HCT116 (cell line): Measurements from ENCODE around the gene FOXN3. TPM values are rescaled to one million over a fixed set of nuclear protein-coding genes. Genes with fewer than 3 reads are reported as not detected.

Experiments used
- ATAC-seq: fragments of 200-7000 bp; cut with Tn5 transposase; 2 replicates; pipeline ENCODE4 v1.9.1; 2020; ENCODE audit warnings: mild to moderate bottlenecking, moderate library complexity
- BruUV-seq: library from RNA; stranded (reverse); fragments of 400-500 nt; replicated peaks from 2 replicates; lab custom pipeline; 2021; lab: Mats Ljungman, UMichigan
- CTCF ChIA-PET: fragments of 300-600 bp; sonication (Branson Sonifier 250); formaldehyde crosslinking; loops from one replicate; lab custom pipeline; 2021; ENCODE audit warnings: antibody characterized with exemption; lab: Charles Lee
- POLR2A ChIA-PET: fragments of 300-600, 350-600 bp; sonication (Branson Sonifier 250); formaldehyde crosslinking; loops from one replicate; lab custom pipeline; 2021; ENCODE audit warnings: antibody characterized with exemption; lab: Charles Lee
- RAD21 ChIA-PET, 2 experiments: fragments of 300-600 bp; sonication (Branson Sonifier 250); formaldehyde crosslinking; loops; one replicate each; lab custom pipeline; 2023; ENCODE audit warnings: low total read pairs in 2 of 2; ENCODE audit not compliant: uncharacterized antibody in 2 of 2, unreplicated experiment in 2 of 2, low non-redundant PET in 1 of 2; lab: Charles Lee
- DNase-seq: peaks from one replicate; pipeline ENCODE4 v3.0.0-alpha.2; 2010; ENCODE audit warnings: low read depth, low spot score
- H2AFZ ChIP-seq: fragments of 200-600 bp; shearing (Covaris generic), sonication (generic); 2 replicates; pipeline ENCODE4 v1.6.1; 2017; ENCODE audit warnings: low read depth, mixed run types, mixed read lengths, antibody characterized with exemption, low read length; ENCODE audit not compliant: poor library complexity, severe bottlenecking
- H3K27ac ChIP-seq: 2 replicates; pipeline ENCODE4 v1.5.1; 2012; ENCODE audit warnings: low read depth, low read length
- H3K27me3 ChIP-seq: fragments of 200-600 bp; sonication (generic); 2 replicates; pipeline ENCODE4 v1.6.1; 2016; ENCODE audit warnings: mixed run types, low read length, mixed read lengths; ENCODE audit not compliant: insufficient read depth
- H3K36me3 ChIP-seq, 2 experiments: fragments of 200-500 bp in 1 of 2; fragments of 200-600 bp in 1 of 2; sonication (Bioruptor generic) in 1 of 2; sonication (generic) in 1 of 2; 2 replicates each; pipeline versions ENCODE4 v1.5.1 to v1.6.1; 2014 to 2016; ENCODE audit warnings: low read length in 2 of 2, inconsistent platforms in 1 of 2, mixed read lengths in 1 of 2, mixed run types in 1 of 2; ENCODE audit not compliant: insufficient read depth in 2 of 2, control insufficient read depth in 1 of 2
- H3K4me1 ChIP-seq, 2 experiments: fragments of 200-600 bp in 1 of 2; sonication (generic) in 1 of 2; 2 replicates each; pipeline versions ENCODE4 v1.5.1 to v1.6.1; 2012 to 2017; ENCODE audit warnings: low read length in 2 of 2, inconsistent platforms in 1 of 2, mild to moderate bottlenecking in 1 of 2, mixed read lengths in 1 of 2, mixed run types in 1 of 2, moderate library complexity in 1 of 2; ENCODE audit not compliant: insufficient read depth in 2 of 2, control insufficient read depth in 1 of 2
- H3K4me2 ChIP-seq: fragments of 200-600 bp; sonication (generic); 2 replicates; pipeline ENCODE4 v1.6.1; 2017; ENCODE audit warnings: mixed run types, low read length, mixed read lengths
- H3K4me3 ChIP-seq, 2 experiments: fragments of 200-600 bp in 1 of 2; sonication (generic) in 1 of 2; replicated peaks in 1 of 2; 2 replicates each; pipeline ENCODE4 v1.5.1; 2011 to 2016; ENCODE audit warnings: low read length in 2 of 2, control low read depth in 1 of 2, low read depth in 1 of 2, mild to moderate bottlenecking in 1 of 2, mixed read lengths in 1 of 2, mixed run types in 1 of 2
- H3K79me2 ChIP-seq: fragments of 200-600 bp; sonication (generic); 2 replicates; pipeline ENCODE4 v1.6.1; 2017; ENCODE audit warnings: mild to moderate bottlenecking, mixed run types, low read length, moderate library complexity, mixed read lengths; ENCODE audit not compliant: insufficient read depth
- H3K9ac ChIP-seq: fragments of 200-600 bp; sonication (generic); 2 replicates; pipeline ENCODE4 v1.6.1; 2016; ENCODE audit warnings: low read length, mixed read lengths
- H3K9me2 ChIP-seq: fragments of 200-600 bp; sonication (generic), shearing (Covaris generic); 2 replicates; pipeline ENCODE4 v1.6.1; 2017; ENCODE audit warnings: mixed run types, mild to moderate bottlenecking, moderate library complexity; ENCODE audit not compliant: insufficient read depth
- H3K9me3 ChIP-seq, 2 experiments: fragments of 200-500 bp in 1 of 2; fragments of 200-600 bp in 1 of 2; sonication (Bioruptor generic) in 1 of 2; sonication (generic) in 1 of 2; 2 replicates each; pipeline ENCODE4 v1.6.1; 2014 to 2017; ENCODE audit warnings: low read length in 2 of 2, mixed read lengths in 2 of 2, inconsistent platforms in 1 of 2, low read depth in 1 of 2, mild to moderate bottlenecking in 1 of 2, mixed run types in 1 of 2, moderate library complexity in 1 of 2; ENCODE audit not compliant: control insufficient read depth in 1 of 2, insufficient read depth in 1 of 2
- H4K20me1 ChIP-seq: fragments of 200-600 bp; sonication (generic), shearing (Covaris generic); 2 replicates; pipeline ENCODE4 v1.6.1; 2017; ENCODE audit warnings: mixed run types, mild to moderate bottlenecking, moderate library complexity; ENCODE audit not compliant: insufficient read depth
- CBX3 ChIP-seq: IDR thresholded peaks from 2 replicates; pipeline ENCODE4 v1.6.1; 2012; ENCODE audit warnings: low read depth
- CEBPB ChIP-seq: IDR thresholded peaks from 2 replicates; pipeline ENCODE4 v1.6.1; 2012; ENCODE audit warnings: low read depth
- EGR1 ChIP-seq: IDR thresholded peaks from 2 replicates; pipeline ENCODE4 v1.6.1; 2012; ENCODE audit warnings: low read depth
- ELF1 ChIP-seq: IDR thresholded peaks from 2 replicates; pipeline ENCODE4 v1.6.1; 2012; ENCODE audit warnings: low read depth, borderline replicate concordance
- EZH2 ChIP-seq: fragments of 200-600 bp; sonication (generic); IDR thresholded peaks from 2 replicates; pipeline ENCODE4 v1.6.1; 2017; ENCODE audit warnings: antibody characterized with exemption, mixed run types
- FOSL1 ChIP-seq: IDR thresholded peaks from 2 replicates; pipeline ENCODE4 v1.6.1; 2012; ENCODE audit warnings: low read depth
- POLR2A ChIP-seq: IDR thresholded peaks from 2 replicates; pipeline ENCODE4 v1.7.0; 2011; ENCODE audit warnings: borderline replicate concordance; ENCODE audit not compliant: insufficient read depth, insufficient read length; ENCODE audit errors: extremely low read depth
- SIN3A ChIP-seq: IDR thresholded peaks from 2 replicates; pipeline ENCODE4 v1.6.1; 2012; ENCODE audit warnings: low read depth
- SRF ChIP-seq: IDR thresholded peaks from 2 replicates; pipeline ENCODE4 v1.6.1; 2012; ENCODE audit warnings: low read depth
- YY1 ChIP-seq: IDR thresholded peaks from 2 replicates; pipeline ENCODE4 v1.6.1; 2011; ENCODE audit warnings: low read length, low read depth, moderate library complexity, mild to moderate bottlenecking; ENCODE audit not compliant: insufficient replicate concordance; ENCODE audit errors: extremely low read depth
- intact Hi-C: fragments of 100-400 bp; cut with micrococcal nuclease; formaldehyde crosslinking; loops from 2 replicates; pipeline ENCODE4 v1.10.0; 2022
- total RNA-seq: library from RNA; stranded (reverse); gene quantifications from one replicate; pipeline ENCODE4 v1.2.1, GENCODE V29; 2021; ENCODE audit not compliant: unreplicated experiment
- TF ChIP-seq, protein P1 (sequence below): IDR thresholded peaks from 2 replicates; pipeline ENCODE4 v1.6.1; 2011; ENCODE audit warnings: mild to moderate bottlenecking, low read length, moderate library complexity; ENCODE audit not compliant: insufficient replicate concordance; ENCODE audit errors: extremely low read depth
- TF ChIP-seq, protein P2 (sequence below): IDR thresholded peaks from 2 replicates; pipeline ENCODE4 v1.6.1; 2012
- TF ChIP-seq, protein P3 (sequence below), 3 experiments: fragments of 200-600 bp in 1 of 3; sonication (generic) in 1 of 3; IDR thresholded peaks in 2 of 3; conservative IDR thresholded peaks in 1 of 3; 2 replicates each; pipeline ENCODE4 v1.5.1; 2012 to 2017; ENCODE audit warnings: low read depth in 2 of 3, low read length in 2 of 3, antibody characterized with exemption in 1 of 3, borderline replicate concordance in 1 of 3, control low read depth in 1 of 3, mild to moderate bottlenecking in 1 of 3, mixed read lengths in 1 of 3, mixed run types in 1 of 3, moderate library complexity in 1 of 3; ENCODE audit not compliant: insufficient read depth in 1 of 3

FOXN3 gene
- total RNA-seq, 1 experiment from 2014 or later = 20.0 TPM

DNA sequence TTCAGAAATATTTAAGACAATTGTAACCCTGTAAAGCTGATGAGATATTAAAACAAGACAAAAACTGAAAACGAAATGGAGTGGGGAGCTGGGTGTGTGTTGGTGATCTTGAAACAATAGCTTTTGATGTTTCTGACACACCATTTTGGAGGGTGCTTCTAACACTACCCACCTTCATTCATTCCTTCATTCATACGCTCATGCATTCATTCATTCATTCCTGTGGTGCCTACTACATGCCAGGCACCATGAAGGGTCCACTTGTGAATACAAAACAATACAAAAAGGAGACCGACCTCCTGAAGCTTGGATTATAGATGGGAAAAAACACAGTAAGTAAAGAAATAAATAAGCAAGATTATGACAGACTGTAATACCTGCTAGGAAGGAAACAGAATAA is 60.5 kb downstream of the FOXN3 start:
- Histone ChIP-seq H2AFZ (no peak overlapping the region), H3K9ac (no peak overlapping the region), H3K79me2 (no peaks in the 10 kb centered on the region), H4K20me1 (no peaks in the 10 kb centered on the region), H3K9me2 (no peaks in the 10 kb centered on the region), H3K4me3 (no peak overlapping the region), H3K27ac (no peak overlapping the region), H3K27me3 (no peaks in the 10 kb centered on the region), H3K4me2 (no peak overlapping the region), H3K36me3 (no peaks in the 10 kb centered on the region), H3K4me1 (no peaks in the 10 kb centered on the region), H3K9me3 (no peaks in the 10 kb centered on the region)
- intact Hi-C loops = no loop called here
- BruUV-seq = no TSS peak
- DNase-seq (no peak), ATAC-seq (no peak)
- ChIA-PET RAD21 (no interaction called here), POLR2A (no interaction called here), CTCF (no interaction called here)
- no peak for TF ChIP-seq FOSL1
- TF ChIP-seq YY1 = no peak
- no peak for TF ChIP-seq EGR1
- TF ChIP-seq, protein P1, sequence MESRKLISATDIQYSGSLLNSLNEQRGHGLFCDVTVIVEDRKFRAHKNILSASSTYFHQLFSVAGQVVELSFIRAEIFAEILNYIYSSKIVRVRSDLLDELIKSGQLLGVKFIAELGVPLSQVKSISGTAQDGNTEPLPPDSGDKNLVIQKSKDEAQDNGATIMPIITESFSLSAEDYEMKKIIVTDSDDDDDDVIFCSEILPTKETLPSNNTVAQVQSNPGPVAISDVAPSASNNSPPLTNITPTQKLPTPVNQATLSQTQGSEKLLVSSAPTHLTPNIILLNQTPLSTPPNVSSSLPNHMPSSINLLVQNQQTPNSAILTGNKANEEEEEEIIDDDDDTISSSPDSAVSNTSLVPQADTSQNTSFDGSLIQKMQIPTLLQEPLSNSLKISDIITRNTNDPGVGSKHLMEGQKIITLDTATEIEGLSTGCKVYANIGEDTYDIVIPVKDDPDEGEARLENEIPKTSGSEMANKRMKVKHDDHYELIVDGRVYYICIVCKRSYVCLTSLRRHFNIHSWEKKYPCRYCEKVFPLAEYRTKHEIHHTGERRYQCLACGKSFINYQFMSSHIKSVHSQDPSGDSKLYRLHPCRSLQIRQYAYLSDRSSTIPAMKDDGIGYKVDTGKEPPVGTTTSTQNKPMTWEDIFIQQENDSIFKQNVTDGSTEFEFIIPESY = no peak
- TF ChIP-seq, protein P2, sequence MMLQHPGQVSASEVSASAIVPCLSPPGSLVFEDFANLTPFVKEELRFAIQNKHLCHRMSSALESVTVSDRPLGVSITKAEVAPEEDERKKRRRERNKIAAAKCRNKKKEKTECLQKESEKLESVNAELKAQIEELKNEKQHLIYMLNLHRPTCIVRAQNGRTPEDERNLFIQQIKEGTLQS = no peak
- no peak for TF ChIP-seq CEBPB
- no peak for TF ChIP-seq SIN3A
- TF ChIP-seq CBX3 = no peak
- TF ChIP-seq, protein P3, sequence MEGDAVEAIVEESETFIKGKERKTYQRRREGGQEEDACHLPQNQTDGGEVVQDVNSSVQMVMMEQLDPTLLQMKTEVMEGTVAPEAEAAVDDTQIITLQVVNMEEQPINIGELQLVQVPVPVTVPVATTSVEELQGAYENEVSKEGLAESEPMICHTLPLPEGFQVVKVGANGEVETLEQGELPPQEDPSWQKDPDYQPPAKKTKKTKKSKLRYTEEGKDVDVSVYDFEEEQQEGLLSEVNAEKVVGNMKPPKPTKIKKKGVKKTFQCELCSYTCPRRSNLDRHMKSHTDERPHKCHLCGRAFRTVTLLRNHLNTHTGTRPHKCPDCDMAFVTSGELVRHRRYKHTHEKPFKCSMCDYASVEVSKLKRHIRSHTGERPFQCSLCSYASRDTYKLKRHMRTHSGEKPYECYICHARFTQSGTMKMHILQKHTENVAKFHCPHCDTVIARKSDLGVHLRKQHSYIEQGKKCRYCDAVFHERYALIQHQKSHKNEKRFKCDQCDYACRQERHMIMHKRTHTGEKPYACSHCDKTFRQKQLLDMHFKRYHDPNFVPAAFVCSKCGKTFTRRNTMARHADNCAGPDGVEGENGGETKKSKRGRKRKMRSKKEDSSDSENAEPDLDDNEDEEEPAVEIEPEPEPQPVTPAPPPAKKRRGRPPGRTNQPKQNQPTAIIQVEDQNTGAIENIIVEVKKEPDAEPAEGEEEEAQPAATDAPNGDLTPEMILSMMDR (IDR thresholded peaks at IDR 0.05 in 2 of 3, conservative IDR thresholded peaks at IDR 0.05 in 1 of 3; ENCODE audit: borderline replicate concordance in 1 of 3, insufficient read depth in 1 of 3, low read depth in 2 of 3, low read length in 2 of 3) = no peak
- no peak for TF ChIP-seq EZH2
- no peak for TF ChIP-seq SRF
- no peak for TF ChIP-seq POLR2A
- no peak for TF ChIP-seq ELF1
